Heart left ventricle (tissue), 16 donors: ENCODE results near the gene LRRIQ1. TPM values are rescaled to one million over a fixed set of nuclear protein-coding genes. Genes with fewer than 3 reads are reported as not detected.
"Not testable (repeated sequence)": the region's sequence is repeated elsewhere in the genome, so short reads cannot be mapped to it uniquely, and the experiment has no call there.

Source experiments
- ATAC-seq, 4 donors: fragments of 200-7000 bp; cut with Tn5 transposase; one replicate each; pipeline ENCODE4 v1.9.1; 2020 to 2022; ENCODE audit warnings: moderate library complexity in 4 of 4, mild to moderate bottlenecking in 3 of 4, moderate number of reproducible peaks in 1 of 4
- DNase-seq, 5 donors: peaks; one replicate each; pipeline ENCODE4 v3.0.0-alpha.2; 2020
- H3K27ac ChIP-seq, 12 donors: fragments of 200-600 bp; sonication (generic) in 4 of 12; one replicate each; pipeline versions ENCODE4 v1.5.0 to v1.8.0; 2016 to 2022; ENCODE audit warnings: mild to moderate bottlenecking in 2 of 12
- H3K27me3 ChIP-seq, 9 donors: fragments of 200-600 bp; sonication (generic) in 2 of 9; one replicate each; pipeline versions ENCODE4 v1.5.1 to v1.8.0; 2016 to 2022; ENCODE audit warnings: mild to moderate bottlenecking in 3 of 9
- H3K36me3 ChIP-seq, 9 donors: fragments of 200-600 bp; sonication (generic) in 2 of 9; one replicate each; pipeline versions ENCODE4 v1.5.0 to v1.8.0; 2018 to 2022; ENCODE audit warnings: mild to moderate bottlenecking in 2 of 9
- H3K4me1 ChIP-seq, 12 donors: fragments of 200-600 bp; sonication (generic) in 4 of 12; one replicate each; pipeline versions ENCODE4 v1.5.0 to v1.8.0; 2016 to 2022; ENCODE audit warnings: mild to moderate bottlenecking in 3 of 12
- H3K4me3 ChIP-seq, 12 donors: fragments of 200-600 bp; sonication (generic) in 4 of 12; one replicate each; pipeline versions ENCODE4 v1.5.0 to v1.8.0; 2017 to 2022; ENCODE audit warnings: mild to moderate bottlenecking in 9 of 12, moderate library complexity in 4 of 12
- H3K9me3 ChIP-seq, 12 donors: fragments of 200-600 bp; sonication (generic) in 4 of 12; one replicate each; pipeline versions ENCODE4 v1.5.0 to v1.8.0; 2016 to 2022; ENCODE audit warnings: mild to moderate bottlenecking in 1 of 12
- CTCF ChIP-seq, 12 donors: fragments of 200-600 bp; sonication (generic) in 4 of 12; IDR thresholded peaks; one replicate each; pipeline versions ENCODE4 v1.5.0 to v1.8.0; 2018 to 2022; ENCODE audit warnings: antibody characterized with exemption in 12 of 12, mild to moderate bottlenecking in 5 of 12
- POLR2A ChIP-seq, 2 donors: fragments of 450-650 bp; IDR thresholded peaks; one replicate each; pipeline ENCODE4 v1.6.1; 2017; ENCODE audit warnings: antibody characterized with exemption in 2 of 2, mild to moderate bottlenecking in 2 of 2, moderate library complexity in 2 of 2
- WGBS, 4 donors: extraction: QIAGEN DNeasy Blood & Tissue Kit in 2 of 4; methylation state at CpG; one replicate each; pipeline versions ENCODE4 v1.1.5 to v1.1.7; 2013 to 2018; 5-methylcytosine and 5-hydroxymethylcytosine counted together
- intact Hi-C, 10 donors: fragments of 100-400 bp; cut with DNase I; formaldehyde crosslinking; loops; one replicate each; pipeline versions ENCODE4 v1.11.1 to v1.14.2; 2022
- polyA plus RNA-seq, 2 donors: library from polyadenylated mRNA; stranded (reverse); fragments of 200-250 nt; gene quantifications; one replicate each; pipeline ENCODE4 v1.2.3, GENCODE V29; 2013
- total RNA-seq, 9 donors: library from RNA; depleted of rRNA in 2 of 9; stranded (reverse); fragments of >200 nt in 2 of 9; fragmentation: NEBNext Ultra II Directional in 3 of 9; extraction: Animal tissue kit (Norgen Biotek cat#: 25700) in 3 of 9; gene quantifications; one replicate each; pipeline versions ENCODE4 v1.1.0 to v1.2.4, GENCODE V29; 2016 to 2023
- donor health status: ischemic (EF 13 %, LVEDD 7.1; RV severe dilation, severe dysfunction).
- donor health status: healthy with polysubstance abuse.
- donor health status: DM: no; HTN: yes; CAD: no.
- donor health status: DM: no; HTN: no; CAD: no.
- donor health status: ischemic (EF 25% LVEDD 6.9; RV normal size, moderate dysfunction).
- donor health status: ischemic (EF 25% LVEDD 5.7; RV mildly dilated, moderate dysfunction).
- donor health status: healthy.
- donor health status: DM: yes; HTN: yes; CAD: no.
- donor health status: ischemic (EF 35%, LVEDD 5.7; RV mildly dilated, moderate dysfunction).
- donor health status: nonischemic (EF 11% LVEDD 7.7; RV severe dilation, severe dysfunction).
- donor health status: DM: yes; HTN: yes; CAD: no.
- donor health status: PGD.
- donor health status: ischemic (EF 29% LVEDD 5.4; RV normal size, mild dysfunction).
- donor health status: nonischemic (EF 23%, LVEDD 6.1; RV moderate dilation, normal function).

LRRIQ1 gene
- total and polyA plus RNA-seq, 11 donors = 0.04 to 0.72 (median 0.41) TPM; not detected in 3

- no peaks in the 10 kb centered on the region for H3K4me1 ChIP-seq
- intact Hi-C loops = no loop called here
- DNase-seq (no peak), ATAC-seq (no peak)
- no peak overlapping the region for H3K27ac ChIP-seq
- no peaks in the 10 kb centered on the region for H3K9me3 ChIP-seq
- no peaks in the 10 kb centered on the region for H3K27me3 ChIP-seq
- H3K4me3 ChIP-seq = no peak overlapping the region
- no peaks in the 10 kb centered on the region for H3K36me3 ChIP-seq
- 29 to 44% (median 32%) methylated on average over 2 of the region's 2 CpGs for WGBS, 4 donors
- TF ChIP-seq CTCF (IDR thresholded peaks at IDR 0.05) = no peak
- no peak for TF ChIP-seq POLR2A (IDR thresholded peaks at IDR 0.05)
Measured at GRCh38 chr12:85183855-85184254, 147.7 kb downstream of the LRRIQ1 start.

GRCh38 chr12:85186236-85186635 is 150.1 kb downstream of the LRRIQ1 start:
- Histone ChIP-seq H3K27me3 (no peaks in the 10 kb centered on the region), H3K36me3 (no peaks in the 10 kb centered on the region), H3K4me1 (no peaks in the 10 kb centered on the region), H3K9me3 (no peaks in the 10 kb centered on the region), H3K27ac (no peak overlapping the region), H3K4me3 (no peak overlapping the region)
- ATAC-seq (no peak), DNase-seq (no peak)
- WGBS, 4 donors = 56 to 59% (median 57%) methylated on average over 3 of the region's 3 CpGs
- TF ChIP-seq CTCF (IDR thresholded peaks at IDR 0.05) = no peak
- no peak for TF ChIP-seq POLR2A (IDR thresholded peaks at IDR 0.05)
- intact Hi-C loops = no loop called here

GRCh38 chr12:85188619-85189018 is 152.5 kb downstream of the LRRIQ1 start:
- TF ChIP-seq POLR2A (IDR thresholded peaks at IDR 0.05) (no peak), CTCF (IDR thresholded peaks at IDR 0.05) (no peak)
- WGBS, 4 donors = 84 to 91% (median 88%) methylated on average over 3 of the region's 3 CpGs
- Histone ChIP-seq H3K9me3 (no peaks in the 10 kb centered on the region), H3K27me3 (no peaks in the 10 kb centered on the region), H3K4me1 (no peaks in the 10 kb centered on the region), H3K4me3 (no peak overlapping the region), H3K27ac (no peak overlapping the region), H3K36me3 (no peaks in the 10 kb centered on the region)
- no peak for ATAC-seq
- no peak for DNase-seq
- intact Hi-C loops = no loop called here

- Histone ChIP-seq H3K4me1 (no peaks in the 10 kb centered on the region), H3K27ac (no peak overlapping the region), H3K4me3 (no peak overlapping the region), H3K36me3 (no peaks in the 10 kb centered on the region), H3K27me3 (no peaks in the 10 kb centered on the region), H3K9me3 (no peaks in the 10 kb centered on the region)
- intact Hi-C loops = no loop called here
- TF ChIP-seq CTCF (IDR thresholded peaks at IDR 0.05) (no peak), POLR2A (IDR thresholded peaks at IDR 0.05) (no peak)
- 36 to 55% (median 51%) methylated on average over 2 of the region's 2 CpGs for WGBS, 4 donors
- no peak for DNase-seq
- ATAC-seq = no peak
Measured at GRCh38 chr12:85190728-85191127, 154.6 kb downstream of the LRRIQ1 start.

- H3K27me3 ChIP-seq = not testable (repeated sequence)
Measured at GRCh38 chr12:85203809-85204208, 167.7 kb downstream of the LRRIQ1 start.

More at GRCh38 chr12:85203809-85204208, 167.7 kb downstream of the LRRIQ1 start:
- H3K9me3 ChIP-seq = peaks cover 0 to 11% (median 3%) of the 10 kb centered on the region in 12 donors
- H3K4me3 ChIP-seq, DNase-seq, ATAC-seq, H3K36me3 ChIP-seq, H3K27ac ChIP-seq, H3K4me1 ChIP-seq, intact Hi-C loops: not testable (repeated sequence)
- WGBS, 4 donors = 68 to 82% (median 74%) methylated on average over 3 of the region's 3 CpGs
